SK-N-SH (cell line): ENCODE results near the gene VPREB1. TPM values are rescaled to one million over a fixed set of nuclear protein-coding genes. Genes with fewer than 3 reads are reported as not detected.

ENCODE experiments used
- CTCF ChIA-PET: fragments of 300-600, 350-600 bp; formaldehyde crosslinking; extraction: SDS; loops from one replicate; lab custom pipeline; 2021; lab: Yijun Ruan, JAX
- POLR2A ChIA-PET: fragments of 350-600 bp; sonication (Branson Sonifier 250); formaldehyde crosslinking; extraction: SDS; loops from one replicate; lab custom pipeline; 2020; ENCODE audit warnings: antibody characterized with exemption, inconsistent platforms; lab: Yijun Ruan, JAX
- DNase-seq: peaks from one replicate; pipeline ENCODE4 v3.0.0; 2012
- H2AFZ ChIP-seq: fragments of 200-600 bp; sonication (generic); 2 replicates; pipeline ENCODE4 v1.8.1; 2016; ENCODE audit warnings: antibody characterized with exemption, mild to moderate bottlenecking, low read depth
- H3F3A ChIP-seq: fragments of 200-600 bp; sonication (generic); replicated peaks from 2 replicates; pipeline ENCODE3; 2016; ENCODE audit warnings: antibody characterized with exemption, mild to moderate bottlenecking; ENCODE audit not compliant: insufficient read depth
- H3K27ac ChIP-seq, 2 experiments: fragments of 200-500 bp in 1 of 2; fragments of 200-600 bp in 1 of 2; sonication (Bioruptor generic) in 1 of 2; sonication (generic), shearing (Covaris generic) in 1 of 2; 2 replicates each; pipeline versions ENCODE4 v1.5.1 to v1.6.1; 2014 to 2016; ENCODE audit warnings: low read depth in 2 of 2, inconsistent platforms in 1 of 2, low read length in 1 of 2, mild to moderate bottlenecking in 1 of 2, mixed read lengths in 1 of 2
- H3K27me3 ChIP-seq: fragments of 200-600 bp; sonication (generic), shearing (Covaris generic); 2 replicates; pipeline ENCODE4 v1.6.1; 2016; ENCODE audit warnings: mixed run types; ENCODE audit not compliant: insufficient read depth
- H3K36me3 ChIP-seq, 2 experiments: fragments of 200-500 bp in 1 of 2; fragments of 200-600 bp in 1 of 2; sonication (Bioruptor generic) in 1 of 2; sonication (generic) in 1 of 2; replicated peaks in 1 of 2; 2 replicates each; pipeline versions ENCODE3 to v1.5.1; 2014 to 2016; ENCODE audit warnings: low read length in 1 of 2, mild to moderate bottlenecking in 1 of 2; ENCODE audit not compliant: insufficient read depth in 2 of 2, control insufficient read depth in 1 of 2
- H3K4me1 ChIP-seq, 2 experiments: fragments of 200-500 bp in 1 of 2; fragments of 200-600 bp in 1 of 2; sonication (Bioruptor generic) in 1 of 2; sonication (generic), shearing (Covaris generic) in 1 of 2; 2 replicates each; pipeline versions ENCODE4 v1.5.1 to v1.6.1; 2014 to 2016; ENCODE audit warnings: low read depth in 1 of 2, low read length in 1 of 2, mixed run types in 1 of 2; ENCODE audit not compliant: insufficient read depth in 2 of 2, control insufficient read depth in 1 of 2
- H3K4me2 ChIP-seq: fragments of 200-600 bp; sonication (generic), shearing (Covaris generic); 2 replicates; pipeline ENCODE4 v1.6.1; 2017; ENCODE audit warnings: mixed run types
- H3K4me3 ChIP-seq, 2 experiments: fragments of 200-500 bp in 1 of 2; fragments of 200-600 bp in 1 of 2; sonication (Bioruptor generic) in 1 of 2; sonication (generic), shearing (Covaris generic) in 1 of 2; 2 replicates each; pipeline versions ENCODE4 v1.5.1 to v1.8.1; 2014 to 2016; ENCODE audit warnings: low read depth in 2 of 2, inconsistent platforms in 1 of 2, low read length in 1 of 2, mild to moderate bottlenecking in 1 of 2, mixed read lengths in 1 of 2, moderate library complexity in 1 of 2
- H3K79me2 ChIP-seq: fragments of 200-600 bp; sonication (generic); 2 replicates; pipeline ENCODE4 v1.8.1; 2017; ENCODE audit warnings: mild to moderate bottlenecking; ENCODE audit not compliant: insufficient read depth
- H3K9ac ChIP-seq: fragments of 200-600 bp; sonication (generic); 2 replicates; pipeline ENCODE4 v1.6.1; 2017; ENCODE audit warnings: mixed run types
- H3K9me2 ChIP-seq: fragments of 200-600 bp; sonication (generic); 2 replicates; pipeline ENCODE4 v1.6.1; 2017; ENCODE audit warnings: mixed run types
- H3K9me3 ChIP-seq: fragments of 200-600 bp; sonication (generic); 2 replicates; pipeline ENCODE4 v1.6.1; 2017; ENCODE audit warnings: mixed run types, mild to moderate bottlenecking, moderate library complexity
- H4K20me1 ChIP-seq: fragments of 200-600 bp; sonication (generic); 2 replicates; pipeline ENCODE4 v1.6.1; 2017; ENCODE audit warnings: mild to moderate bottlenecking, mixed run types; ENCODE audit not compliant: insufficient read depth
- CHD2 ChIP-seq: fragments of 150-350 bp; IDR thresholded peaks from 2 replicates; pipeline ENCODE4 v1.6.1; 2018; ENCODE audit warnings: low read length; ENCODE audit not compliant: partially characterized antibody
- EP300 ChIP-seq, 2 experiments: IDR thresholded peaks; 2 replicates each; pipeline versions ENCODE4 v1.4.0 to v1.6.1; 2012; ENCODE audit warnings: borderline replicate concordance in 1 of 2, low read depth in 1 of 2, low read length in 1 of 2
- EZH2phosphoT487 ChIP-seq: fragments of 200-600 bp; sonication (generic); IDR thresholded peaks from 2 replicates; pipeline ENCODE4 v1.6.1; 2017; ENCODE audit warnings: low read depth, mixed run types, mild to moderate bottlenecking, antibody characterized with exemption, moderate library complexity, borderline replicate concordance
- FOSL2 ChIP-seq: IDR thresholded peaks from 2 replicates; pipeline ENCODE4 v1.4.0; 2012; ENCODE audit warnings: low read depth, mild to moderate bottlenecking, moderate library complexity, borderline replicate concordance
- GABPA ChIP-seq: IDR thresholded peaks from 2 replicates; pipeline ENCODE4 v1.4.0; 2012; ENCODE audit warnings: low read depth, mild to moderate bottlenecking
- GATA2 ChIP-seq: sonication (generic); formaldehyde crosslinking; IDR thresholded peaks from 2 replicates; pipeline ENCODE4 v1.5.0; 2020; ENCODE audit warnings: mild to moderate bottlenecking, missing genetic modification reagents
- JUND ChIP-seq: IDR thresholded peaks from 2 replicates; pipeline ENCODE4 v1.4.0; 2012
- MAX ChIP-seq: IDR thresholded peaks from 2 replicates; pipeline ENCODE4 v1.4.0; 2012; ENCODE audit warnings: low read depth
- MEF2A ChIP-seq: IDR thresholded peaks from 2 replicates; pipeline ENCODE4 v1.4.0; 2012; ENCODE audit warnings: low read depth, borderline replicate concordance
- NRF1 ChIP-seq: IDR thresholded peaks from 2 replicates; pipeline ENCODE4 v1.6.1; 2012; ENCODE audit warnings: low read depth, mild to moderate bottlenecking, low read length
- POLR2AphosphoS5 ChIP-seq: IDR thresholded peaks from 2 replicates; pipeline ENCODE4 v1.6.1; 2012; ENCODE audit warnings: low read depth, low read length
- RFX5 ChIP-seq: IDR thresholded peaks from 2 replicates; pipeline ENCODE4 v1.6.1; 2012; ENCODE audit warnings: mild to moderate bottlenecking, improper control_type of control experiment, low read length
- SIN3A ChIP-seq: IDR thresholded peaks from 2 replicates; pipeline ENCODE4 v1.6.1; 2012; ENCODE audit warnings: low read depth, mild to moderate bottlenecking, low read length, moderate library complexity, borderline replicate concordance
- TCF12 ChIP-seq: IDR thresholded peaks from 2 replicates; pipeline ENCODE4 v1.4.0; 2012
- WGBS: methylation state at CpG from one replicate; pipeline ENCODE4 v1.1.6; 2017; ENCODE audit warnings: low lambda C conversion rate; 5-methylcytosine and 5-hydroxymethylcytosine counted together
- polyA plus RNA-seq, 3 experiments: library from polyadenylated mRNA; depleted of rRNA; stranded (reverse); fragments of >200 nt; gene quantifications; 2 replicates each; pipeline ENCODE4 v1.2.3, GENCODE V29; 2012
- TF ChIP-seq, protein P1 (sequence below): IDR thresholded peaks from 2 replicates; pipeline ENCODE4 v1.6.1; 2012; ENCODE audit warnings: mild to moderate bottlenecking, low read depth, low read length, moderate library complexity
- TF ChIP-seq, protein P2 (sequence below): fragments of 150-350 bp; IDR thresholded peaks from 2 replicates; pipeline ENCODE4 v1.6.1; 2017; ENCODE audit warnings: antibody characterized with exemption, low read length, low read depth, borderline replicate concordance

The VPREB1 gene
- polyA plus RNA-seq, 1 of the 3 experiments (the other 2 are of a cell fraction): not detected

DNA sequence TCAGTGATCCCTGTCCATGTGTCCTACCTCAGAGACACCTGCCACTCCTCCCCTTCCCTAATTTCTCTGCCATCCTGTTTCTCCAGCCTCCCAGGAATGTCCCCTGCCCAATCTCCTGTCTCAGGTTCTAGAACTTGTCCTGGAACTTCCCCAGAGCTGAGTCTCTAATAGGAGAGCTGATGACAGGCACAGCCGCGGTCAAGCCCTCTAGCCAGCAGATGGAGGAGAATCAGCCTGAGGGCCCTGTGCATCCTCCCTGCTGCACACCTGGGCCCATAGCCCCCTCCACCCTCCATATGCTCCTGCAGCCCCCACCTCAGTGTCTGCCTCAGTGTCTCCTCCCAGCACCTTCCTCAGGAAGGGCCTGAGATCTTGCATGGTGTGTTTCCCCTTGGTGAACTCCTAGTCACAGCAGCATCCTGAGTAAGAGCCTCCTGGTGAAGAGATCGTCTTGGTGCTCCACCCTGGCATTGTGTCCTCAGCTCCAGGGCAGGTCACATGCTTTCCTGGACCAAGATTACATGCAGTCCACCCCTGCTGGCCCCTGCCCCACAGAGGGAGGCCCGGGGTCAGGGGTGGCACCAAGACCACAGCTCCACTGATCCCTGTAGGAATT lies 43.9 kb upstream of the VPREB1 start:
- ChIA-PET CTCF (interaction anchor here (0.6 to 4.1 kb wide), 30 partner anchors 8 to 921 kb away, joined by 3 to 55 read pairs (median 4); partner anchors contain the start of gene VPREB1), POLR2A (no interaction called here)
- 46% methylated on average over 3 of the region's 4 CpGs for WGBS

More for the DNA sequence above, 43.9 kb upstream of the VPREB1 start:
- H3K79me2 ChIP-seq: no peaks in the 10 kb centered on the region
- TF ChIP-seq, protein P1, sequence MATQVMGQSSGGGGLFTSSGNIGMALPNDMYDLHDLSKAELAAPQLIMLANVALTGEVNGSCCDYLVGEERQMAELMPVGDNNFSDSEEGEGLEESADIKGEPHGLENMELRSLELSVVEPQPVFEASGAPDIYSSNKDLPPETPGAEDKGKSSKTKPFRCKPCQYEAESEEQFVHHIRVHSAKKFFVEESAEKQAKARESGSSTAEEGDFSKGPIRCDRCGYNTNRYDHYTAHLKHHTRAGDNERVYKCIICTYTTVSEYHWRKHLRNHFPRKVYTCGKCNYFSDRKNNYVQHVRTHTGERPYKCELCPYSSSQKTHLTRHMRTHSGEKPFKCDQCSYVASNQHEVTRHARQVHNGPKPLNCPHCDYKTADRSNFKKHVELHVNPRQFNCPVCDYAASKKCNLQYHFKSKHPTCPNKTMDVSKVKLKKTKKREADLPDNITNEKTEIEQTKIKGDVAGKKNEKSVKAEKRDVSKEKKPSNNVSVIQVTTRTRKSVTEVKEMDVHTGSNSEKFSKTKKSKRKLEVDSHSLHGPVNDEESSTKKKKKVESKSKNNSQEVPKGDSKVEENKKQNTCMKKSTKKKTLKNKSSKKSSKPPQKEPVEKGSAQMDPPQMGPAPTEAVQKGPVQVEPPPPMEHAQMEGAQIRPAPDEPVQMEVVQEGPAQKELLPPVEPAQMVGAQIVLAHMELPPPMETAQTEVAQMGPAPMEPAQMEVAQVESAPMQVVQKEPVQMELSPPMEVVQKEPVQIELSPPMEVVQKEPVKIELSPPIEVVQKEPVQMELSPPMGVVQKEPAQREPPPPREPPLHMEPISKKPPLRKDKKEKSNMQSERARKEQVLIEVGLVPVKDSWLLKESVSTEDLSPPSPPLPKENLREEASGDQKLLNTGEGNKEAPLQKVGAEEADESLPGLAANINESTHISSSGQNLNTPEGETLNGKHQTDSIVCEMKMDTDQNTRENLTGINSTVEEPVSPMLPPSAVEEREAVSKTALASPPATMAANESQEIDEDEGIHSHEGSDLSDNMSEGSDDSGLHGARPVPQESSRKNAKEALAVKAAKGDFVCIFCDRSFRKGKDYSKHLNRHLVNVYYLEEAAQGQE: no peak
- TF ChIP-seq CHD2: no peak
- no peak for TF ChIP-seq EZH2phosphoT487
- TF ChIP-seq EP300 (IDR thresholded peaks at IDR 0.05; ENCODE audit: borderline replicate concordance in 1 of 2, low read depth in 1 of 2, low read length in 1 of 2): no peak
- no peak for TF ChIP-seq JUND
- TF ChIP-seq, protein P2, sequence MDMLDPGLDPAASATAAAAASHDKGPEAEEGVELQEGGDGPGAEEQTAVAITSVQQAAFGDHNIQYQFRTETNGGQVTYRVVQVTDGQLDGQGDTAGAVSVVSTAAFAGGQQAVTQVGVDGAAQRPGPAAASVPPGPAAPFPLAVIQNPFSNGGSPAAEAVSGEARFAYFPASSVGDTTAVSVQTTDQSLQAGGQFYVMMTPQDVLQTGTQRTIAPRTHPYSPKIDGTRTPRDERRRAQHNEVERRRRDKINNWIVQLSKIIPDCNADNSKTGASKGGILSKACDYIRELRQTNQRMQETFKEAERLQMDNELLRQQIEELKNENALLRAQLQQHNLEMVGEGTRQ: no peak
- no peak for TF ChIP-seq POLR2AphosphoS5
- TF ChIP-seq TCF12: no peak
- TF ChIP-seq GATA2: no peak
- TF ChIP-seq RFX5: no peak
- TF ChIP-seq NRF1: no peak
- no peak for TF ChIP-seq MAX
- TF ChIP-seq GABPA: no peak
- no peak for TF ChIP-seq MEF2A
- TF ChIP-seq SIN3A: no peak
- no peak for TF ChIP-seq FOSL2
- no peak overlapping the region; a peak in 1 of 4 replicates for H3K4me3 ChIP-seq
- H3K27me3 ChIP-seq: peaks cover 55% of the 10 kb centered on the region
- no peaks in the 10 kb centered on the region for H3K4me1 ChIP-seq
- H3K9me3 ChIP-seq: no peaks in the 10 kb centered on the region
- no peaks in the 10 kb centered on the region for H3F3A ChIP-seq
- no peaks in the 10 kb centered on the region for H3K36me3 ChIP-seq
- no peak overlapping the region for H3K27ac ChIP-seq
- no peak overlapping the region for H3K9ac ChIP-seq
- no peak for DNase-seq
- no peaks in the 10 kb centered on the region for H3K9me2 ChIP-seq
- H4K20me1 ChIP-seq: no peaks in the 10 kb centered on the region
- no peak overlapping the region for H2AFZ ChIP-seq
- H3K4me2 ChIP-seq: no peak overlapping the region
